ENCODE data around the gene FURIN.

The FURIN gene

GRCh38 chr15:90849424-90849823 is 19.0 kb upstream of the FURIN start (continued):
- TF ChIP-seq AEBP2 (tag by site-specific recombination; IDR thresholded peaks at IDR 0.05; ENCODE audit: borderline replicate concordance) (peak; percentile 53; the same call in 1 of the 2 replicates), ZBTB11 (tag by site-specific recombination; conservative IDR thresholded peaks at IDR 0.05; ENCODE audit: low read depth) (peak; percentile 74), ZNF623 (tag by site-specific recombination; IDR thresholded peaks at IDR 0.05) (peak; percentile 73), ZNF202 (tag by site-specific recombination; IDR thresholded peaks at IDR 0.05; ENCODE audit: borderline replicate concordance) (peak; percentile 53; the same call in 1 of the 2 replicates), ZNF266 (tag by site-specific recombination; IDR thresholded peaks at IDR 0.05; ENCODE audit: low read depth) (peak; percentile 68; the same call in 1 of the 2 replicates), ZNF140 (tag by site-specific recombination; IDR thresholded peaks at IDR 0.05) (peak; percentile 76), ZNF664 (tag by site-specific recombination; IDR thresholded peaks at IDR 0.05) (peak; percentile 60; the same call in 1 of the 2 replicates), ZNF629 (tag by site-specific recombination; IDR thresholded peaks at IDR 0.05) (0 out of 2 replicates have a peak, but pooled peaks have one; percentile 36), RBAK (tag by site-specific recombination; IDR thresholded peaks at IDR 0.05) (peak; percentile 81), ZNF394 (tag by site-specific recombination; IDR thresholded peaks at IDR 0.05; ENCODE audit: borderline replicate concordance) (peak; percentile 88), ZNF433 (tag by site-specific recombination; IDR thresholded peaks at IDR 0.05; ENCODE audit: low read depth) (peak; percentile 86)

- H3K27ac ChIP-seq (ENCODE audit: extremely low read depth, low read depth, low read length) = no peak overlapping the region
- no peaks in the 10 kb centered on the region for H3K4me1 ChIP-seq (ENCODE audit: control insufficient read depth, insufficient read depth, low read length)
- no peak overlapping the region for H3K4me3 ChIP-seq (ENCODE audit: low read depth, low read length)
- ChIA-PET POLR2A (interaction anchor here (1.4 kb wide), 1 partner anchor 9 kb away, joined by 5 read pairs; no protein-coding TSS in a partner anchor), CTCF (no interaction called here)
- H3K36me3 ChIP-seq (ENCODE audit: control insufficient read depth in 2 of 2, insufficient read depth in 1 of 2, low read length in 2 of 2) = no peaks in the 10 kb centered on the region
- no peaks in the 10 kb centered on the region for H3K9me3 ChIP-seq (ENCODE audit: control insufficient read depth, insufficient read depth, low read depth, low read length)
- TF ChIP-seq ZNF830 (tag by site-specific recombination; IDR thresholded peaks at IDR 0.05; ENCODE audit: low read depth) (no peak), ZSCAN4 (tag by site-specific recombination; IDR thresholded peaks at IDR 0.05) (no peak), ZIC2 (tag by site-specific recombination; IDR thresholded peaks at IDR 0.05) (no peak), ZNF560 (tag by site-specific recombination; IDR thresholded peaks at IDR 0.05; ENCODE audit: borderline replicate concordance) (no peak), BCL11A (tag by site-specific recombination; IDR thresholded peaks at IDR 0.05; ENCODE audit: low read depth) (no peak), ZNF623 (tag by site-specific recombination; IDR thresholded peaks at IDR 0.05) (no peak), GLIS2 (tag by site-specific recombination; IDR thresholded peaks at IDR 0.05) (no peak), OSR2 (tag by site-specific recombination; IDR thresholded peaks at IDR 0.05) (no peak), ZNF449 (tag by site-specific recombination; IDR thresholded peaks at IDR 0.05) (no peak), ZFHX2 (tag by site-specific recombination; conservative IDR thresholded peaks at IDR 0.05) (no peak), ZNF660 (tag by site-specific recombination; IDR thresholded peaks at IDR 0.05) (no peak), ZNF473 (tag by site-specific recombination; IDR thresholded peaks at IDR 0.05) (no peak), ZFP37 (tag by site-specific recombination; IDR thresholded peaks at IDR 0.05) (no peak), EGR2 (tag by site-specific recombination; IDR thresholded peaks at IDR 0.05; ENCODE audit: low read depth) (no peak), ZBTB11 (tag by site-specific recombination; conservative IDR thresholded peaks at IDR 0.05; ENCODE audit: low read depth) (no peak), WT1 (tag by site-specific recombination; IDR thresholded peaks at IDR 0.05) (no peak)
Measured at GRCh38 chr15:90851114-90851513, 17.3 kb upstream of the FURIN start.

All from HEK293 (cell line).